HS-5 (cell line): ENCODE data around the gene PODXL.

ENCODE experiments used
- DNase-seq: peaks from one replicate; pipeline ENCODE4 v3.0.0-alpha.2; 2012; ENCODE audit warnings: low read depth

The PODXL gene

DNA sequence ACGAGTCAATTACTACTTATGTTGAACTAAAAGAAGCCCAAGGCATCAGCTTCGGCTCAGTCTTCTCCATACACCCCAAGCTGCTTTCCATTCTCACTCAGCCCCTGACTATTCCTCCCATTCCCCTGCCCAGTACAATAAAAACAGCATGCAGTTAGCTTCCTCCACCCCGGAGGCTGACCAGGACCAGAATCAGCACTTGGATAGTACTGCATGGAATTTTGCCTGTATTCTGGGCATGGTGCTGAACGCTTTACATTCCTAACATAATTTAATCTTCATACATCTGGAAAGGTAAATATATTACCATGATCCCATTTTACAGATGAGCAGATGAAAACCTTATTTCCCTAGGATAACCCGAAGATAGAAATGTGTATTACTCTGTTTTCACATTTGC lies 7.5 kb upstream of the PODXL start:
- DNase-seq = no peak

DNA sequence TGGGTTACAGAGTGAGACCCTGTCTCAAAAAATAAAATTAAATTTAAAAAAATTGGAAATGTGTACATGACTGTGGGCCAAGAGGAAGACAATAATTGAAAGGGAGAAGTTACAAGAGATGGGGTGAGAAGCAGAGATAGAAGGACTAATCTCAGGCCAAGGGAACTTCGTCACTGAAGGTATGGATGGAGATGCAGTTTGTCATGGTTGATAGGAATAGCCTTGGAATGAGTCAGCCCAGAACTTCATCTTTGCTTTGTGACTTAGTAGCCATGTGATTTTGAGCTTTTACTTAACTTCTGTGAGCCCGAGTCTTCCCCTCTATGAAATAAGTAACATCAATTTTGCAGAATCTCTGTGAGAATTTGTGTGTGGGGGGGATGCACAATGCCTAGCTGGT lies 6.5 kb upstream of the PODXL start:
- no peak for DNase-seq

DNA sequence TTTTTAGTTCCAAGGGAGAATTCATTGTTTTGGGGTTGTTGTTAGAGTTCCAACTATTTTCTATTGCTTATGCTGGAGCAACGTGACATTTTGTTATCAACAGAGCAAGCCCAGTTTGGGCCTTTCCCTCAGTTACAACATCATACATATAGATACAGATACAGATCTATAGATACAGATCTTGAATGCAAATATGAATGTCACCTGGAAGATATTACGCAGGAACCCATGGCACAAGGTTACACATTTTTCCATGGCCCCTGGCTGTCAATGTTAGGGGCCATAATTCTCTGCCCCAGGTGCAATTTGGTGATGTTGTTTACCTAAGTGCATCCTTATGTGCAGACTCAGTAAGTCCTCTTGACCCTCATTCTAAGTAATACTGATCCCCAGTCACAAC lies 3.6 kb upstream of the PODXL start:
- DNase-seq = no peak

DNA sequence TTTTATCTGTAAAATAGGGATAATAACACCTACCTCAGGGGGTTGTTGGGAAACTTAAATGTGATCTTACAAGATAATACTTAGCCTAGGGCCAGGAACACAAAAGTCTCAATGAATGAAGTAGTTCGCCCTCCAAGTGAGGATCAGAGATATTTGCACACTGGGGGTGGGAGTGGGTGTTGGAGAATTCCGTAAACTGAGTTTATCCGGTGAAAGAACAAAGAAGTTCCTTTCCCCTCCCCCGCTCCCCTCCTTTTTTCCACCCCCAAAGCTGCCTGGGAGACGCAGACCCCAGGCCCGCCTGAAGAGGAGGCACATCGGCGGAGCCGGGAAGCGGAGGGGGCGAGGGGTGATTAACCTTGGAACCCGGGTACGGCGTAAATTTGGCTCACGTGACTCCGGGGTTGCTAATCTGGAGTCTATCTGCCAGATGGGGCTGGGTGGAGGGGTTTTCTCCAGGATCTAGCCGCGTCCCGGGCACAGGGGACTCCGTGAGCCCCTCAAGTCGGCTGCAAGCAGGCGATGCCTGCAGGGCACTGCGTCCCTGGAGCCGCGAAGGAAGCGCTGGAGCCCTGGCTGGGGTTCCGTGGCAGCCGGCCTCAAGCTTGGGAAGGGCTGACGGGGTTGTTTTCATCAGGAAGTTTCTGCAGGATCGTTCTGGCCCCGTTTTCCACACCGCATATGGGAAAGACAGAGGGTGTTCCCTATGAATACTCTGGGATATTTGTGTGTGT lies 1.4 kb upstream of the PODXL start:
- DNase-seq = no peak

DNA sequence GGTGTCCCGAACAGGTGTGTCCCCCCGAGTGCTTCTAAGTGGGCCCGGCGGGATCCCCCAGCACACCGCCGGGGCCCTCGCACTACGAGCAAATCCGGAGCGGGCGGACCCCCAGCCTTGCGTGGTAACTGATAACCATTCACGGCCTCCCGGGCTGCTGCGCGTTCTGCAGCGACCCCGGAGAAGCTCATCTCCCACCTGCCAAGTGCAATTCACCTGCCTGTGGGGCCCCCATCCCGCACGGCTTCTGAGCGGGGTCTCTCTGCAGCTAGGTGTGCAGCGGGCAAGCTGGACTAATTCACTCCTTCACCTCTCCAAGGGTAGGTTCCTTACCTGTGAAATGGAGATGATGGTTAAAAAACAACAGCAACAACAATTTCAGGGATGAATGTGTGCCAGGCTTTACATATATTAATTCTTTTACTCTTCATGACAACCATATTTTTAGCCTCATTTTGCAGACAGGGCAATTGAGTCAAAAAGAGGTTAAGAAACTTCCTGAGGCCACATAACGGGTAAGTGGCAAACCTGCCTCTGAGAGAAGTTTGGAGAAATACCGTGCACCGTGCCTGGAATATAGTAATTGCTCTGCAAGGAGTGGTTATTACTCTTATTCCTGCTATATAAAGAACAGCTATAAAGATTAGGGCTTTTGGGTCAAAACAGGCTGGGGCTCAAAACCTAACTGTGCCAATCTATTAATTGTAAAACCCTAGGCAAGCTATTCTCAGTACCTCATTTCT lies 652 bp upstream of the PODXL start:
- DNase-seq = no peak

DNA sequence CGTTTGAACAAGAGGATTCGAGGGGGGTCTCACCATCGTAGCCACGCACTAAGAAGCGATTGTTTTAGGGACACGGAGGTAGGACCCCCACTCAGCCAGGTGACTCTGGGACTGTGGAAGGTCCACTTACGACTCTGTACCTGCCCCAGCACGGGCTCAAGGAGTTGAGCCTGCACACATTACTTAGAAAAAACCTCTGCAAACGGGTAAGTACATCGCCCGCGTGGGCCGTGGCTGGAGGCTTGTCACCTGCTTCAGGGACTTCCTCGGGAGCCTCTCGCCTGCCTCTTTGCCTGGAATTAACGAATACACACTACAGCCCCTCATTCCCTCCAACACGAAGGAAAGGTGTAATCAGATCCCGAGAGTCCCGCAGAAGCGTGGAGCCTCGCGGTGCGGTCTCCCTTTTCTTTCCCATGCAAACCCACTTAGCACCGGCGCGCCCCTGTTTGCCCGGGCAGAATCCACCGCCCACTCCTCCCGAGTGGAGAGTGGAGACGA lies 826 bp downstream of the PODXL start:
- DNase-seq = no peak

DNA sequence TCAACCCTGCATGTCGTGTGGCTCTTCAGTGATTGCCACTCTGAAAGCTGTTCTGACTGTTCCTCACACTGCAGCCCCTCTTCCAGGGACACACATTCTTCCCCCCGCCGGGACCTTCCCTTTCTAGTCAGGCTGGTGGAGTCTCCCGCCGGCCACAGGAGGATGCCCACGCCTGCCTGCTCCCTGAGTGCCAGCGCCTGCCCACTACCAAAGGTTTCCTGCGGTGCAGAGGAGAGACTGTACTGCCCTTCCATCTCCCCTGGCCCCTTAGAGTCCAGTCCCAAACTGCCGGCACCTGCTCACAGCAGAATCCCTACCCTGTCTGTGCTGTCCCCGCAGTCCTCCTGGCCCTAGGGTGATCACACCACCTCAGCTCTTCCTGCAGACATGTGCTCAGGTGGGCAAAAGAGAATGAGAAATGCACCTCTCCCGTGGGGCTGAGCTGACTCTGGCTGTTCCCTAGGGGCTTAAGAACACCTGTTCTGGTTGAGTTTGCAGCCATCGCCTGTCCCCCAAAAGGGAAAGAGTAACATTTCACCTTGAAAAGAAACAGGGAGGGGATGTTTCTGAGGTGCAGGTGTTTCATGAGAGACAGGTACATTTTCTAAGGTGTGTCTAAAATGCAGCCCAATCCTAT lies 1.4 kb downstream of the PODXL start:
- DNase-seq = no peak

DNA sequence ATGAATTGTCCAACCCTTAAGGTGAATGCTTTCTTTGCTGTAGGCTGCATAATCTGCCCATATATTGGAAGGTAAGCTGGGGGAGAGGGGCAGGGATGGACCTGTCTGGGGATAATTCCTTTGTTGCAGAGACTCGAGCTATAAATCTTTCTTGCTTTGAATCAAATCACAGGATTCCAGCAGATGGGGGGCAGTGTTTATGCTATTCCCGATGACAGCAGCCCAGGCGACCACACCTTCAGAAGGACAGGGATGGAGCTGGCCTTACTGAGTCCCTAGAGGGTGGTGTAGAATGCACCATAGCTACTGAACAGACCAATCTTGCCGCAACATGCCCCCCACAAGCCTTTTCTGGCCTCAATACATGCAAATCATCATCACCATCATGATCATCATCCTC lies 2.5 kb downstream of the PODXL start:
- no peak for DNase-seq

DNA sequence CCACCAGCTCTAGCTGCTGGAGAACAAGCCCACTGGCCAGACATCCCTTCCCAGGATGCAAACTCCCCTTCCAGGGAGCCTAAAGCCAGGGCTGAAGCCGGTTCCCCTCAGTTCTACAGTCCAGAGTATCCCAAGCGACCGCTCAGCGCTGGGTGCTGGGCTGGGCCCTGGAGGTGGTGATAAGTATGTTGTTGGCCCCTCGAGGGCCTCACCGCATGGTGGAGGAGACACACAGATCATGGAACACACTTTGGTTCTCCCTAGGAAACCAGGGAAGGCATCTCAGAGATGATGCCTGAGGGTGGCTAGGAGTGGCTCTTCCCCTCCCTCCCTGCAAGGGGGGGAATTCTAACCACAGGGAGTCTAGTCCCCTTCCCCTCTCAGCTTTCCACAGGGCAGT lies 4.4 kb downstream of the PODXL start:
- no peak for DNase-seq

DNA sequence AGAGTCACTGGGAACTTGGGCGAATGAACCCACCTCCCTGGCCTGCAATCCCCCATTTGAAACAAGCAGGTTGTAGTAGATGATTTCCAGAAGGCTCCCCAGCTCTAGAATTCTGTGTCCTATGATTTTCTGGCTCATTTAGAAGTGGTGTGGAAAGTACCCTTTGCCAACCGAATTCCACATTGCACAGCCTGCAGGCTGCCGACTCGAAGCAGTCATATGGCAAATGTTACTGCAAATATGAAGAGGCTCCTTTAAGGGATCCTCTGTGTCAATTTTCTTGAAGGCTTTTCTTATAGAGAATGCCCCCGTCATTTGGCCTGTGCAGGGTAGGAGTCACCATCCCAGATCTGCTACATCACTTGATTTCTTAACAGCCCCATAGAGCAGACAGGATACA lies 5.6 kb downstream of the PODXL start:
- no peak for DNase-seq

DNA sequence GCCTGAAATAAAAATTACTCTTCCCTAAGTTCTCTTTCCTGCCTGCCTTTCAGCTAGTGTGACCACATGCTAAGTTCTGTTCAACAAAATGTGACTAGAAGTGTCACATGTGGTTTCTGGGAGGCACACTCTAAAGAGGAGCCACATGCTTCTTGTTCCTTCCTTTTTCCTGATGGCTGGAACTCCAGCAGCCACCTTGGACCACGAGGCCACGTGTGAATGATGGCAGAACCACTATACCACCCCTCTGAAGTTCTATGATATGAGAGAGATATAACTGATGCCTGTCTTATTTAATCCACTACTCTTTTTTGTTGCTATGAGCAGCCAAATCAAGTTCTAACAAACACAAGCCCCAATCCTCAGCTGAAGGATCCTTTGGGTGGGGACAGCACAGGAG lies 8.1 kb downstream of the PODXL start:
- DNase-seq = no peak

DNA sequence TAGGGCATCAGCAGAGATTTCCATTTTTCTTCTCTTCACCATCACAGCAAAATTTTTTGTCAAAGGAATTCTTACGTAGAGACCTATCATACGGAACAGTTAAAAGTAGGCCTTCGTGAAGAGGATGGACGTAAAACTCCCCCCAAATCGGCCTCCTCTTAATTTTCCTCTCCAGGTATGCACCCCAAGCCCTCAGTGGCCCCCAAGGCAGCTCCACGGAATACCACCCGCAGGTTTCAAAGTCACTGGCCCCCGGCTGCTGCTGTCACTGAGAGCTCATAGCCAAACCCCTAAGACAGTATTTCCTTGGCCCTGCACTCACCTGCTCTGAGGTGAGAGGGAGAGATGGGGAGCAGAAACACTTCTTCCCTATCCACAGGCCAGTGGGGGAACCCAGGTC lies 8.8 kb downstream of the PODXL start:
- DNase-seq = no peak

DNA sequence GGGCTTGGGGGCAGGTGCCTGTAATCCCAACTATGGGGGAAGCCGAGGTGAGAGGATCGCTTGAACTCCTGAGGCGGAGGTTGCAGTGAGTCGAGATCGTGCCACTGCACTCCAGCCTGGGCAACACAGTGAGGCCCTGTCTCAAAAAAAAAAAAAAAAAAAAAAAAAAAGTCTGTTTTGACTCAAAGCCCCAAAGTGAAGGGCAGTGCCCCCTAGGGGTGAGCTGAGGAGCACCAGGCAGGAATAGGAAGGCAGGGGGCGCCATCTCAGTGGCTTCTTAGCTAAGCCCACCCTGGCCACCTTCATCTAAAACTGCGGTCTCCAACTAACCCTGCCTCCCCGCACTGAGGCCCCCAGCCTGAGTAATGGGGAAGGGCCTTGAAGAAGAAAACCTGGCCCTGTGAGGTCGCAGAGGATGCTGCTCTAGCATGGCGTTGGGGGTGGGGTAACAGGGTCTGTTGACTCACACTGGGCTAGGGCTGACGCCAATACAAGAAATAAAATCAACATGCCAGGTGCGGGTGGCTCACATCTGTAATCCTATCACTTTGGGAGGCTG lies 9.8 kb downstream of the PODXL start:
- DNase-seq = no peak

DNA sequence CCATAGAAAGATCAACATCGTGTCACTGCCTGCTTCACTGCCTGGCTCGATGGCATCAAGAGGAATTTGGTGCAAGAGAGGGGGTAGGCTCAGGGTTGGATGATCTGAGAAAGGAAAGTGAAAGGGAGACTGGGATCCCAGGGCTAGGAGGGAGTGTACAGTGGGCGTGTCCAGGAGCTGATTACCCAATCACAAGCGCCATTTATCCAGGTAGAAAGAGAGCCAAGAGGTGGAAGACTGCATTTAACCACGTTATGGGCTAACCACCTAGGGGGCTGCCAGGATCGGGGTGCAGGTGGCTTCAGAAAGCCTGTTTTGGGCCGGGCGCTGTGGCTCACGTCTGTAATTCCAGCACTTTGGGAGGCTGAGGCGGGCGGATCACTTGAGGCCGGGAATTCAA lies 10.3 kb downstream of the PODXL start:
- no peak for DNase-seq

DNA sequence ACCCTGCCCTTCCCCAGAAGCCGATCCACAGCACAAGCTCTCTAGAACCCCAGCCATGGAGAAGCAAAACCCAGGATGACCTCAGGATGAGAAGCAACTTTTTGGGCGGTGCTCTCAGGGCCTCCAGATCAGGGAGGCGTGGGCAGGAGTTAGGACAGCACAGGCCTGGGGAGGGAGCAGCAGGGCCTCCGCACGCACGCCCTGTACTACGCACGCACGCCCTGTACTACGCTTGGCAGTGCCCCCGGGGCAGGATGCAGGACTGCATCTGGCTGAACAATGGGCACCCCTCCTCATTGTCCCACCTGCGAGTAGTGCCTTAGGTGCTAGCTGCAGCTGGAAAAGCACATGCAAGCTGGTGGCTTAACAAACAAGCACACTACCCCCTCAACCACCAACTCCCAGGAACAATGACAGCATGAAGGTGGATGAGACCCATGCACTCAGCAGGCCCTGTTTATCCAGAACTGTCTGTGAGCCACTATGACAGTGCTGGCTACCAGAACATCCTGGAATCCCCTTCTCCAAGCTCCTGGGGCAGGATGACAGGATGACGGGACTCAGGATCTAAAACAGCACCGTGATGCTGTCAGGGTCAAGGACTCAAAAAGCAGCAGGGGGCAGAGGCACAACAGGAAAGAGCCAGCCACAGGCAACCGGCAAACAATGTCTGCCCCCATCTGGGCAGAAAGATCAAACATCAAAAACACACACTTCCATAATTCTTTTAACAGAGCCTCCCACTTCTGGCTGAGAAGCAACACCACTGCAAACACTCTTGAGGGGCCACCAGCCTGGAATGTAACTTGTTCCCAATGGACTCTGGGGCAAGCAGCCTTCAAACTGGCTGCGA lies 11.8 kb downstream of the PODXL start:
- DNase-seq = no peak

DNA sequence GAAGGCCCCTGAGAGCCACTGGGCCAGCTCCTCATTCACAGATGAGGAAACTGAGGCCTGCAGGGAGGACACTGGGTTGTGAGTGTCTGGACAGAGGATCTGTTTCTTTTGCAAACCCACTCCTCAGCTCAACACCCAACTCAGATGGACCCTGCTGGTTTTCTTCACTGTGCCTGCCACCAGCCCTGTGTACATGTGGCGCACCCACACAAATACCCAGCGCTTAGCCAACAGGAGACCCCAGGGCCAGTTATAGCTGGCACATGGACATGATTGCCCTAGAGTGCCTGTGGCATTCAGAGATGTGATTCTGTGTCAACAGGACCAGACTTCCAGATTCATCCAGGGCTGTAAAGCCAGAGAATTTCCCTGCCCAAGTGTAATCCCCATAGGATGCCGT lies 12.4 kb downstream of the PODXL start:
- DNase-seq = no peak

DNA sequence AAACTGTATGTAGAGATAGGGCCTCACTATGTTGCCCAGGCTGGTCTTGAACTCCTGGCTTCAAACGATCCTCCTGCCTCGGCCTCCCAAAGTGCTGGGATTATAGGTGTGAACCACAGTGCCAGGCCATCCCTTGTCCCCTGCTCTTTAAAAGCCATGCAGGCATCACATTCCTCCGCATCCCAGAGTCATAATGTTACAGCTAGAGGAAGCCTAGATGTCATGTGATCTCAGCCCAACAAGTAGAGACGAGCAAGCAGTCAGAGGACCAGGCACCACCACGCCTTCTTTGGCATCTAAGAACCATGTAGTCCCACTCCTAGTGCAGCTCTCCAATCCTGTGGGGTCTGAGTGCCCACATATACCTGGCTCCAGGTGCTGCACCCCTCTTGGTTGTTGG lies 13.1 kb downstream of the PODXL start:
- no peak for DNase-seq

DNA sequence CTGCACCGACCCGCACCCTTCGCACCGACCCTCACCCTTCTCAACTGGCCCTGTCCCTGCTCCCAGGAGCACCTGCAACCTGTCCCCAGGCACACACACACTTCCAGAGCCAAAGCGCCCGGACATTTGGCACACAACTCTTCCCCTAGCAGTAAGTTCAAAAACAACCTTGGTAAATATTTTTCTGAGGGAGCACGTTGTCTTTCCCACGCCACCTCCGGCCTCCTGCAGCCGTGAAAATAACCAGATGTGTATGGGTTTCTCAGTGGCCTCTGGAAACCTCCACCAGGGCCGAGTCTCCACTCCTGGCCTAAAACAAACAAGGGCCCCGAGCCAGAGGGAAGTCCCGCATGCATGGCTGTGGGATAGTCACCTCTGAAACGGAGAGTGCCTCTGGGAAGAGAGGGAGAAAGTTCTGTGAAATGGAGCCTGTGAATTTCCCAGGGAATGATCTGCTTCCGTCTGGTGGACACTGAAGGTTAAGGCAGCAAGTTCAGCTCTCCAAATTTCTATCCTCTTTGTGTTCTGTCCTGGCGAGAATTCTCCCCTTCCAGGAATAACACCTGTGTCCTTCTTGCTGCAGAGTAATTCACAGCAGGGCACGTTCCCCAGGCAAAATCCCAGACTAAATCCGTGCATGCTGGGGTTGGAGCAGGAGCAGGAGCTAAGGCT lies 15.8 kb downstream of the PODXL start:
- DNase-seq = no peak

DNA sequence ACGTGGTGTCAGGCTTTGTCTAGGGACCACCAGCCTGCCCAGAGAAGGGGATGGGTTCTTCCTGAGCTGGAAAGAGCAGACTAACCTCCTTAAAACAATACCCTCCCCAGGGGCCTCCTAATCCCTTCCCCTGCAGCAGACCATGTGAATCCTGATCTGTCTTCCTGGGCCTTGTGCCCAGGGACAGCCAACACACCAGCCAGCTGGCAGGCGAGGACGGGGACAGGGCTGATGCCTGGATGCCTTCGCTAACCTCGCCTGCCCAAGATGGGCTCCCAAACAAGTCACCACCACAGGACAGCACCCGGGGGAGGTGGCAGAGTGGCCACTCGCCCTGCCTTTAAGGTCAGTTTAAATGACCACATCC lies 17.6 kb downstream of the PODXL start:
- DNase-seq = no peak

DNA sequence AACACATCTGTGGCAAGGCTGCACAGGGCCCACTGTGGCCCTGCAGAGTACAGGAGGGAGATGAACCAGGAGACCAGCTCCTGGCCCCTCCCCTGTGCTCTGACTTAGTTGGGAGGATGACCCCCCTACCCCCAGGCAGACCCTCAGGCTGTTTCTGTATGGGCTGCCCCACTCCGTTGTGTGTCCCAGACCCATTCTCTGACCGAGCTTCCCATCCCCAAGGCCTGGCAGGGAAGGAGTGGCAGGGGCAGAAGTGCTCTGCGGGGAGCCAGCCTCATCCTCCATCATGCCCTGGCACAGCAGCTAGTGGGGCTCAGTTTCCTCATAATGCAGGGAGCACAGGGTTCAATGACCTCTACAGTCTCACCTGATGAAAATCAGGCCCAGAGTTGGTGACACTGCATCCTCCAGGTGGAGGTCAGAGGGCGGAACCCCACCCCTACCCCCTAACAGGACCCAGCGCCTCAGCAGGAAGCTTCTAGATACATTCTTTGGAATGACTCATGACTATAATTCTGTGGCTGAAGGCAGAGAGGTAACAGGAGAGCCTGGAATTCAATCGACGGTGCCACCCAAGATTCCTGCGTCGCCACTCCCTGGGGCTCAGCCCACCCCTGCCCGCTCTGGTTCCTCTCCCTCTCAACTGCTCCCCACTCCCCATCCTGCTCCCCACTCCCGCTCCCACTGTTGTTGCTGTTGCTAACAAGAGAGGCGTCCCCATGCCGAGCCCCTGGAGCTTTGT lies 18.2 kb downstream of the PODXL start:
- DNase-seq = no peak

DNA sequence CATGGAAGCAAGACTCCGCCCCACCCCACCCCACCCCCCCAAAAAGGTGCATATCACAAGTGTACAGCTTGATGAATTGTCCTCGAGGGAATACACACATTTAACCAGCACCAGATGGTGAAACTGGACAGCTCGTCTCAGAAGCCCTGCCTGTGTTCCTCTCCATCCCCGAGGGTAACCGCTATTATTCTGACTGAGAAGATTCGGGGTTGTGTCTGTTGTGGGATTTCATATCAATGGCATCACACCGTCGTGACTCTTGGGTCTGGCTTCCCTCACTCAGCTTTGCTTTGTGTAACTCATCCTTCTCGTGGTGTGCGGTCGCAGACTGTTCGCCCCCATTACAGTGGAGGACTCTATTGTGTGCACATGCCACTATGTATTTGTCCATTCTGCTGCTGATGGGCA lies 18.9 kb downstream of the PODXL start:
- no peak for DNase-seq
